K562 (cell line): ENCODE results near the gene GADD45B. TPM values are rescaled to one million over a fixed set of nuclear protein-coding genes. Genes with fewer than 3 reads are reported as not detected.

ENCODE experiments used
- ADNP ChIP-seq: fragments of 200-800 bp; sonication (Bioruptor generic); IDR thresholded peaks from 2 replicates; pipeline ENCODE4 v1.6.1; 2016; ENCODE audit warnings: missing genetic modification characterization, missing compliant biosample characterization
- CC2D1A ChIP-seq: fragments of 450-650 bp; IDR thresholded peaks from 2 replicates; pipeline ENCODE4 v1.6.1; 2017; ENCODE audit warnings: mild to moderate bottlenecking
- CSDE1 ChIP-seq, 2 experiments: fragments of 450-650 bp; IDR thresholded peaks; 2 replicates each; pipeline ENCODE4 v1.6.1; 2016; ENCODE audit warnings: mild to moderate bottlenecking in 1 of 2
- GATA2 ChIP-seq: sonication (generic); formaldehyde crosslinking; IDR thresholded peaks from 2 replicates; pipeline ENCODE4 v1.4.0; 2020; ENCODE audit warnings: mild to moderate bottlenecking, missing genetic modification reagents
- GTF3C2 ChIP-seq: IDR thresholded peaks from 3 replicates; pipeline ENCODE4 v1.6.1; 2011; ENCODE audit warnings: borderline replicate concordance, mild to moderate bottlenecking, moderate library complexity; ENCODE audit not compliant: insufficient read length; ENCODE audit errors: extremely low read depth
- ILK ChIP-seq: fragments of 450-650 bp; IDR thresholded peaks from 2 replicates; pipeline ENCODE4 v1.6.1; 2016; ENCODE audit warnings: missing genetic modification characterization, low read depth, mild to moderate bottlenecking, missing compliant biosample characterization, moderate library complexity, borderline replicate concordance
- KLF13 ChIP-seq: fragments of 450-650 bp; IDR thresholded peaks from 2 replicates; pipeline ENCODE4 v1.6.1; 2016; ENCODE audit warnings: missing genetic modification characterization, low read depth, mild to moderate bottlenecking, missing compliant biosample characterization, moderate library complexity, borderline replicate concordance
- LEF1 ChIP-seq: fragments of 450-650 bp; IDR thresholded peaks from 2 replicates; pipeline ENCODE4 v1.6.1; 2016; ENCODE audit warnings: mild to moderate bottlenecking
- MLLT1 ChIP-seq, 2 experiments: fragments of 450-650 bp; IDR thresholded peaks; 2 replicates each; pipeline ENCODE4 v1.6.1; 2016
- RBM14 ChIP-seq: fragments of 200-400 bp; formaldehyde crosslinking; IDR thresholded peaks from 2 replicates; pipeline ENCODE4 v1.6.1; 2018; ENCODE audit warnings: low read depth, mild to moderate bottlenecking, low read length, moderate library complexity, borderline replicate concordance; ENCODE audit not compliant: insufficient read depth
- RNF2 ChIP-seq: sonication (generic); IDR thresholded peaks from 2 replicates; pipeline ENCODE4 v1.6.1; 2016
- SMARCC2 ChIP-seq: fragments of 450-650 bp; IDR thresholded peaks from 2 replicates; pipeline ENCODE4 v1.6.1; 2017; ENCODE audit warnings: antibody characterized with exemption, moderate library complexity, mild to moderate bottlenecking, low read depth
- SNAPC5 ChIP-seq: fragments of 250-450 bp; sonication (Bioruptor Pico); IDR thresholded peaks from 2 replicates; pipeline ENCODE4 v1.8.0; 2021; ENCODE audit warnings: moderate library complexity, mild to moderate bottlenecking, inconsistent platforms
- U2AF1 ChIP-seq: fragments of 200-400 bp; formaldehyde crosslinking; optimal IDR thresholded peaks from 2 replicates; pipeline ENCODE3; 2017; ENCODE audit warnings: mild to moderate bottlenecking, low read depth, low read length, moderate library complexity
- XRCC3 ChIP-seq: fragments of 450-650 bp; IDR thresholded peaks from 2 replicates; pipeline ENCODE4 v1.6.1; 2017; ENCODE audit warnings: mild to moderate bottlenecking, moderate library complexity
- ZKSCAN1 ChIP-seq: fragments of 150-350 bp; IDR thresholded peaks from 2 replicates; pipeline ENCODE4 v1.6.1; 2016; ENCODE audit warnings: low read depth, low read length
- ZKSCAN3 ChIP-seq: fragments of 250-450 bp; sonication (Bioruptor Pico); IDR thresholded peaks from 2 replicates; pipeline ENCODE4 v1.4.0; 2020
- ZNF197 ChIP-seq: fragments of 200-800 bp; sonication (Bioruptor generic); IDR thresholded peaks from 2 replicates; pipeline ENCODE4 v1.6.1; 2016; ENCODE audit warnings: low read depth, missing genetic modification characterization, missing compliant biosample characterization
- ZNF668 ChIP-seq: fragments of 250-450 bp; sonication (Bioruptor Pico); IDR thresholded peaks from 2 replicates; pipeline ENCODE4 v1.8.0; 2022; ENCODE audit warnings: mild to moderate bottlenecking, inconsistent platforms
- polyA plus RNA-seq, 8 experiments: library from polyadenylated mRNA; depleted of rRNA in 4 of 8; stranded (reverse) in 5 of 8; unstranded in 3 of 8; fragments of >200 nt; fragmentation: Nextera tagmentation in 2 of 8; fragmentation: Illumina TruSeq in 1 of 8; extraction: Ambion mirVana in 2 of 8; extraction: Trizol in 1 of 8; gene quantifications; 2 replicates each; pipeline versions ENCODE4 v1.2.1 to v1.2.3, GENCODE V29; 2011 to 2014; ENCODE audit warnings: inconsistent platforms in 1 of 8, missing spikeins in 1 of 8
- total RNA-seq, 7 experiments: library from RNA; depleted of rRNA in 6 of 7; stranded (reverse); fragments of >200 nt in 6 of 7; fragmentation: Illumina TruSeq in 2 of 7; extraction: Trizol in 2 of 7; gene quantifications; 2 replicates each; pipeline versions ENCODE4 v1.2.1 to v1.2.3, GENCODE V29; 2011 to 2021; ENCODE audit warnings: low replicate concordance in 1 of 7
- TF ChIP-seq, protein P1 (sequence below): fragments of 450-650 bp; conservative IDR thresholded peaks from 2 replicates; pipeline ENCODE4 v1.6.1; 2016; ENCODE audit warnings: missing genetic modification characterization, low read depth, mild to moderate bottlenecking, missing compliant biosample characterization, moderate library complexity
- TF ChIP-seq, protein P2 (sequence below): fragments of 450-650 bp; IDR thresholded peaks from 2 replicates; pipeline ENCODE4 v1.7.0; 2016; ENCODE audit warnings: borderline replicate concordance

Gene GADD45B
- total and polyA plus RNA-seq, 9 of the 15 experiments (the other 6 are each of a cell fraction or from before 2014, with no cell fraction given), result 0.06 to 4.1 (median 2.1) TPM

DNA sequence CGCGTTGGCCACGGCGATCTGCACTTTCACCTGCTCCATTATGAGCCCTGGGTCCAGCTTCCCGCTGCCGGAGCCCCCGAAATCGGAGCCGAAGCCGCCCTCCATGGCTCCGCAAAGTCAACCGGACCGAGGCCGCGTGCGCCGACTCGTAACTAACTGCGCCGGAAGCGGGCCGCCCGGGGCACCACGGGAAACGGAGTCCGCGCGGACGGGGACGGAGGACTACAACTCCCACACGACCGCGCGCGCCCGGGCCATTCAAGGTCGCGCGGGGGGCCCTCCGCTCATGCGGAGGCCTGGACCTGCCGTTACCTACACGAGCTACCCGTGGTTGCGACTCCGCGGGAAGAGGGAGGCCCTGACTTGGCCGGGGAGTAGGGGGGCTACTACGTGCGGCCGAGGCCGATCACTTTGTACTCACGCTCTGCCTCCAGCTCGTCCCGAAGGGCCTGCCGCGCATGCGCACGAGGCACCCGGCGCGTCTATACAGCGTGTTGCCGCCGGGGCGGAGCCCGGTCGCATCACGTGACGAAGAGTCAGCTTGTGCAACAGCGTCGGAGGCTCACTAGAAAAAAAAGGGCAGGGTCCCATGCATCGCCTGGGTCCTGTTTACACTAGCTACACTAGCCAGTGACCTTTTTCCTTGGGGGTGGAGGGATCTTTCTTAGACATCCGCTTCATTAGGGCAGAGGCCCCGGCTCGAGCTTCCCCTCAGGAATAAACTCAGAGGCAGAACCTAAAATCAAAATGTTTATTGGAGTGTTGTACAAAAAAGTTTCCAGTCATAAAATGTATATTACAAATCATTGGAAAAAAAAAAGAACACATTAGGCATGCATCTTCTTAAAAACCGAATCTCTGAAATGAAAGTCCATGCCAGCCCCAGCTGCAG lies 48.3 kb upstream of the GADD45B start, which contains the start of gene TIMM13 (continued):
- TF ChIP-seq MLLT1 (IDR thresholded peaks at IDR 0.05) (no peak), ZKSCAN3 (CRISPR knock-in tag) (no peak), XRCC3 (no peak), KLF13 (tag) (no peak), RNF2 (no peak; the same call in 1 of the 2 replicates), SMARCC2 (no peak), LEF1 (no peak), GTF3C2 (no peak), ZNF668 (CRISPR knock-in tag) (no peak), SNAPC5 (CRISPR knock-in tag) (no peak), ZKSCAN1 (no peak), U2AF1 (no peak), CC2D1A (no peak), RBM14 (no peak), ADNP (tag) (no peak), ILK (tag) (no peak), GATA2 (CRISPR knock-in tag) (no peak), ZNF197 (CRISPR knock-in tag) (no peak; the same call in none of the 2 replicates), CSDE1 (IDR thresholded peaks at IDR 0.05) (no peak)
- TF ChIP-seq, protein P1, sequence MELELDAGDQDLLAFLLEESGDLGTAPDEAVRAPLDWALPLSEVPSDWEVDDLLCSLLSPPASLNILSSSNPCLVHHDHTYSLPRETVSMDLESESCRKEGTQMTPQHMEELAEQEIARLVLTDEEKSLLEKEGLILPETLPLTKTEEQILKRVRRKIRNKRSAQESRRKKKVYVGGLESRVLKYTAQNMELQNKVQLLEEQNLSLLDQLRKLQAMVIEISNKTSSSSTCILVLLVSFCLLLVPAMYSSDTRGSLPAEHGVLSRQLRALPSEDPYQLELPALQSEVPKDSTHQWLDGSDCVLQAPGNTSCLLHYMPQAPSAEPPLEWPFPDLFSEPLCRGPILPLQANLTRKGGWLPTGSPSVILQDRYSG, result no peak
- TF ChIP-seq, protein P2, sequence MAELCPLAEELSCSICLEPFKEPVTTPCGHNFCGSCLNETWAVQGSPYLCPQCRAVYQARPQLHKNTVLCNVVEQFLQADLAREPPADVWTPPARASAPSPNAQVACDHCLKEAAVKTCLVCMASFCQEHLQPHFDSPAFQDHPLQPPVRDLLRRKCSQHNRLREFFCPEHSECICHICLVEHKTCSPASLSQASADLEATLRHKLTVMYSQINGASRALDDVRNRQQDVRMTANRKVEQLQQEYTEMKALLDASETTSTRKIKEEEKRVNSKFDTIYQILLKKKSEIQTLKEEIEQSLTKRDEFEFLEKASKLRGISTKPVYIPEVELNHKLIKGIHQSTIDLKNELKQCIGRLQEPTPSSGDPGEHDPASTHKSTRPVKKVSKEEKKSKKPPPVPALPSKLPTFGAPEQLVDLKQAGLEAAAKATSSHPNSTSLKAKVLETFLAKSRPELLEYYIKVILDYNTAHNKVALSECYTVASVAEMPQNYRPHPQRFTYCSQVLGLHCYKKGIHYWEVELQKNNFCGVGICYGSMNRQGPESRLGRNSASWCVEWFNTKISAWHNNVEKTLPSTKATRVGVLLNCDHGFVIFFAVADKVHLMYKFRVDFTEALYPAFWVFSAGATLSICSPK, result no peak
